ENCODE results near the gene CMTM7. TPM values are rescaled to one million over a fixed set of nuclear protein-coding genes. Genes with fewer than 3 reads are reported as not detected.

CMTM7 gene
- total and polyA plus RNA-seq, 2 of the 8 experiments (the other 6 are each of a cell fraction or from before 2014, with no cell fraction given): 33.3 to 65.8 TPM

DNA sequence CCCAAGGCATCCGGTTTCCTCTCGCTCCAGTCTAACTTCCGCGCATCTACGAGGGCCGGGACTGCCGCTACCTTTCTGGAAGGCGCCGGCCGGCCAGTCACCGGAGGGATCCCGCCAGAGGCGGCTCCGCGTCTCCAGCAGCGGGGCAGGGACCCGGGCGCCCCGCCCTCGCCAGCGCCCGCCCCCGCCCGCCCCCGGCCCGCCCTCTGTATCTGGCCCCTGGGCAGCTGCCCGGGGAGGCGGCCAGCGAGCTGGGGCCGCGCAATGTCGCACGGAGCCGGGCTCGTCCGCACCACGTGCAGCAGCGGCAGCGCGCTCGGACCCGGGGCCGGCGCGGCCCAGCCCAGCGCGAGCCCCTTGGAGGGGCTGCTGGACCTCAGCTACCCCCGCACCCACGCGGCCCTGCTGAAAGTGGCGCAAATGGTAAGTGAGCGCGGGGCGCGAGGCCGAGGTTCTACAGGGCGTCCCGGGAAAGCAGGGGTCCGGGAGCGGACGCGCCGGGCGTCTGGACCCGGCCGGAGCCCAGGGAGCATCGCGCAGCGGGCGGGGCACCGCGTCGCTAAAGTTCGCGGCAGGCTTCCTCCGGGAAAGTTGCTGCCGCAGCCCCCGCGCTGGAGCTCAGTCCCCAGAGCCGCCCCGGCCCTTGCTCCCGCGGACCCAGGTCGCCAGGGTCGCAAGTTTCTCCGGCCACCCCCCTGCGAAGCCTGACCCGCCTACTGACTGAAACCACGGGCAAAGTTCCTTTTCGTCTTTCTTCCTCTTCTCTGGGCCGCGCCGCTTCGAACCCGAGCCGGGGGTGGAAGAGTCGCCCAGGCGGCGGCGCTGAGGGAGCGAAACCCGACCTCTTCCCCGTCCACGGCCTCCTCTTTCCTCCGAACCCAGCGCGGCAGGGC lies at the start of gene CMTM7 (continued):
- TF ChIP-seq, protein P1, sequence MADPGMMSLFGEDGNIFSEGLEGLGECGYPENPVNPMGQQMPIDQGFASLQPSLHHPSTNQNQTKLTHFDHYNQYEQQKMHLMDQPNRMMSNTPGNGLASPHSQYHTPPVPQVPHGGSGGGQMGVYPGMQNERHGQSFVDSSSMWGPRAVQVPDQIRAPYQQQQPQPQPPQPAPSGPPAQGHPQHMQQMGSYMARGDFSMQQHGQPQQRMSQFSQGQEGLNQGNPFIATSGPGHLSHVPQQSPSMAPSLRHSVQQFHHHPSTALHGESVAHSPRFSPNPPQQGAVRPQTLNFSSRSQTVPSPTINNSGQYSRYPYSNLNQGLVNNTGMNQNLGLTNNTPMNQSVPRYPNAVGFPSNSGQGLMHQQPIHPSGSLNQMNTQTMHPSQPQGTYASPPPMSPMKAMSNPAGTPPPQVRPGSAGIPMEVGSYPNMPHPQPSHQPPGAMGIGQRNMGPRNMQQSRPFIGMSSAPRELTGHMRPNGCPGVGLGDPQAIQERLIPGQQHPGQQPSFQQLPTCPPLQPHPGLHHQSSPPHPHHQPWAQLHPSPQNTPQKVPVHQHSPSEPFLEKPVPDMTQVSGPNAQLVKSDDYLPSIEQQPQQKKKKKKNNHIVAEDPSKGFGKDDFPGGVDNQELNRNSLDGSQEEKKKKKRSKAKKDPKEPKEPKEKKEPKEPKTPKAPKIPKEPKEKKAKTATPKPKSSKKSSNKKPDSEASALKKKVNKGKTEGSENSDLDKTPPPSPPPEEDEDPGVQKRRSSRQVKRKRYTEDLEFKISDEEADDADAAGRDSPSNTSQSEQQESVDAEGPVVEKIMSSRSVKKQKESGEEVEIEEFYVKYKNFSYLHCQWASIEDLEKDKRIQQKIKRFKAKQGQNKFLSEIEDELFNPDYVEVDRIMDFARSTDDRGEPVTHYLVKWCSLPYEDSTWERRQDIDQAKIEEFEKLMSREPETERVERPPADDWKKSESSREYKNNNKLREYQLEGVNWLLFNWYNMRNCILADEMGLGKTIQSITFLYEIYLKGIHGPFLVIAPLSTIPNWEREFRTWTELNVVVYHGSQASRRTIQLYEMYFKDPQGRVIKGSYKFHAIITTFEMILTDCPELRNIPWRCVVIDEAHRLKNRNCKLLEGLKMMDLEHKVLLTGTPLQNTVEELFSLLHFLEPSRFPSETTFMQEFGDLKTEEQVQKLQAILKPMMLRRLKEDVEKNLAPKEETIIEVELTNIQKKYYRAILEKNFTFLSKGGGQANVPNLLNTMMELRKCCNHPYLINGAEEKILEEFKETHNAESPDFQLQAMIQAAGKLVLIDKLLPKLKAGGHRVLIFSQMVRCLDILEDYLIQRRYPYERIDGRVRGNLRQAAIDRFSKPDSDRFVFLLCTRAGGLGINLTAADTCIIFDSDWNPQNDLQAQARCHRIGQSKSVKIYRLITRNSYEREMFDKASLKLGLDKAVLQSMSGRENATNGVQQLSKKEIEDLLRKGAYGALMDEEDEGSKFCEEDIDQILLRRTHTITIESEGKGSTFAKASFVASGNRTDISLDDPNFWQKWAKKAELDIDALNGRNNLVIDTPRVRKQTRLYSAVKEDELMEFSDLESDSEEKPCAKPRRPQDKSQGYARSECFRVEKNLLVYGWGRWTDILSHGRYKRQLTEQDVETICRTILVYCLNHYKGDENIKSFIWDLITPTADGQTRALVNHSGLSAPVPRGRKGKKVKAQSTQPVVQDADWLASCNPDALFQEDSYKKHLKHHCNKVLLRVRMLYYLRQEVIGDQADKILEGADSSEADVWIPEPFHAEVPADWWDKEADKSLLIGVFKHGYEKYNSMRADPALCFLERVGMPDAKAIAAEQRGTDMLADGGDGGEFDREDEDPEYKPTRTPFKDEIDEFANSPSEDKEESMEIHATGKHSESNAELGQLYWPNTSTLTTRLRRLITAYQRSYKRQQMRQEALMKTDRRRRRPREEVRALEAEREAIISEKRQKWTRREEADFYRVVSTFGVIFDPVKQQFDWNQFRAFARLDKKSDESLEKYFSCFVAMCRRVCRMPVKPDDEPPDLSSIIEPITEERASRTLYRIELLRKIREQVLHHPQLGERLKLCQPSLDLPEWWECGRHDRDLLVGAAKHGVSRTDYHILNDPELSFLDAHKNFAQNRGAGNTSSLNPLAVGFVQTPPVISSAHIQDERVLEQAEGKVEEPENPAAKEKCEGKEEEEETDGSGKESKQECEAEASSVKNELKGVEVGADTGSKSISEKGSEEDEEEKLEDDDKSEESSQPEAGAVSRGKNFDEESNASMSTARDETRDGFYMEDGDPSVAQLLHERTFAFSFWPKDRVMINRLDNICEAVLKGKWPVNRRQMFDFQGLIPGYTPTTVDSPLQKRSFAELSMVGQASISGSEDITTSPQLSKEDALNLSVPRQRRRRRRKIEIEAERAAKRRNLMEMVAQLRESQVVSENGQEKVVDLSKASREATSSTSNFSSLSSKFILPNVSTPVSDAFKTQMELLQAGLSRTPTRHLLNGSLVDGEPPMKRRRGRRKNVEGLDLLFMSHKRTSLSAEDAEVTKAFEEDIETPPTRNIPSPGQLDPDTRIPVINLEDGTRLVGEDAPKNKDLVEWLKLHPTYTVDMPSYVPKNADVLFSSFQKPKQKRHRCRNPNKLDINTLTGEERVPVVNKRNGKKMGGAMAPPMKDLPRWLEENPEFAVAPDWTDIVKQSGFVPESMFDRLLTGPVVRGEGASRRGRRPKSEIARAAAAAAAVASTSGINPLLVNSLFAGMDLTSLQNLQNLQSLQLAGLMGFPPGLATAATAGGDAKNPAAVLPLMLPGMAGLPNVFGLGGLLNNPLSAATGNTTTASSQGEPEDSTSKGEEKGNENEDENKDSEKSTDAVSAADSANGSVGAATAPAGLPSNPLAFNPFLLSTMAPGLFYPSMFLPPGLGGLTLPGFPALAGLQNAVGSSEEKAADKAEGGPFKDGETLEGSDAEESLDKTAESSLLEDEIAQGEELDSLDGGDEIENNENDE (IDR thresholded peaks at IDR 0.05; ENCODE audit: insufficient replicate concordance, low read length): no peak
- no peak for TF ChIP-seq TCF12 (IDR thresholded peaks at IDR 0.05; ENCODE audit: low read depth, low read length)
- no peak for TF ChIP-seq RAD21 (IDR thresholded peaks at IDR 0.05 in 1 of 2, conservative IDR thresholded peaks at IDR 0.05 in 1 of 2; ENCODE audit: low read depth in 2 of 2, low read length in 2 of 2)
- TF ChIP-seq GTF2F1 (IDR thresholded peaks at IDR 0.05; ENCODE audit: borderline replicate concordance, low read depth, low read length): no peak
- TF ChIP-seq POLR2A (IDR thresholded peaks at IDR 0.05; ENCODE audit: control extremely low read depth in 1 of 2, low read depth in 2 of 2, low read length in 2 of 2): peak in 1 of 2 experiments; percentile 46; a peak in 2 of 3 replicates
- TF ChIP-seq JUN (IDR thresholded peaks at IDR 0.05; ENCODE audit: low read depth, low read length): no peak
- no peak for TF ChIP-seq RFX5 (IDR thresholded peaks at IDR 0.05; ENCODE audit: borderline replicate concordance, low read depth, low read length)
- peak; percentile 1; the same call in 1 of the 2 replicates for TF ChIP-seq PHF8 (conservative IDR thresholded peaks at IDR 0.05; ENCODE audit: low read depth, low read length)
- TF ChIP-seq TAF7 (optimal IDR thresholded peaks at IDR 0.05; ENCODE audit: borderline replicate concordance, low read depth, low read length): peak; percentile 35
